Endodermal cell (in vitro differentiated cells): Measurements from ENCODE around the gene HOXA5. TPM values are rescaled to one million over a fixed set of nuclear protein-coding genes. Genes with fewer than 3 reads are reported as not detected.

ENCODE experiments used
- DNase-seq: peaks from one replicate; pipeline ENCODE4 v3.0.0-alpha.2; 2017
- H3K27ac ChIP-seq: 2 replicates; pipeline ENCODE4 v1.5.1; 2013; ENCODE audit warnings: mild to moderate bottlenecking, low read depth, low read length, moderate library complexity
- H3K27me3 ChIP-seq: 2 replicates; pipeline ENCODE4 v1.6.1; 2013; ENCODE audit warnings: mild to moderate bottlenecking, low read length, moderate library complexity; ENCODE audit not compliant: insufficient read depth, control insufficient read depth, poor library complexity, severe bottlenecking
- H3K36me3 ChIP-seq: 2 replicates; pipeline ENCODE4 v1.7.0; 2013; ENCODE audit warnings: mild to moderate bottlenecking, low read length, moderate library complexity; ENCODE audit not compliant: control insufficient read depth, insufficient read depth
- H3K4me1 ChIP-seq: one replicate; pipeline ENCODE4 v1.7.0; 2013; ENCODE audit warnings: low read length; ENCODE audit not compliant: control insufficient read depth, insufficient read depth
- H3K4me3 ChIP-seq: 2 replicates; pipeline ENCODE4 v1.5.1; 2013; ENCODE audit warnings: mild to moderate bottlenecking, low read length, moderate library complexity
- H3K9ac ChIP-seq: 2 replicates; pipeline ENCODE4 v1.6.1; 2013; ENCODE audit warnings: mild to moderate bottlenecking, low read length, moderate library complexity; ENCODE audit not compliant: poor library complexity, severe bottlenecking; ENCODE audit errors: extremely low read depth
- H3K9me3 ChIP-seq: 2 replicates; pipeline ENCODE4 v1.6.1; 2013; ENCODE audit warnings: mild to moderate bottlenecking, low read length, moderate library complexity; ENCODE audit not compliant: control insufficient read depth
- H3K27ac Mint-ChIP-seq: 2 replicates; pipeline ENCODE4 v1.8.0; 2020; ENCODE audit warnings: mixed read lengths
- H3K27me3 Mint-ChIP-seq: 2 replicates; pipeline ENCODE4 v1.8.0; 2021; ENCODE audit warnings: mild to moderate bottlenecking, mixed read lengths; ENCODE audit not compliant: insufficient read depth
- H3K36me3 Mint-ChIP-seq: 2 replicates; pipeline ENCODE4 v1.8.0; 2020; ENCODE audit warnings: low read depth, mixed read lengths
- H3K4me1 Mint-ChIP-seq: 2 replicates; pipeline ENCODE4 v1.8.0; 2020; ENCODE audit warnings: mixed read lengths
- H3K4me3 Mint-ChIP-seq: 2 replicates; pipeline ENCODE4 v1.8.0; 2020; ENCODE audit warnings: mild to moderate bottlenecking, moderate library complexity, mixed read lengths
- H3K9me3 Mint-ChIP-seq: 2 replicates; pipeline ENCODE4 v1.8.0; 2020; ENCODE audit warnings: mild to moderate bottlenecking, mixed read lengths
- WGBS, 2 experiments: methylation state at CpG; one replicate each; pipeline versions ENCODE4 v1.1.5 to v1.1.7; 2013; ENCODE audit warnings: missing lambda C conversion rate in 2 of 2, mixed read lengths in 1 of 2; ENCODE audit not compliant: insufficient coverage in 1 of 2, insufficient read length in 1 of 2; 5-methylcytosine and 5-hydroxymethylcytosine counted together
- total RNA-seq, 2 donors: library from RNA; stranded (reverse); fragmentation: NEBNext Ultra II Directional in 1 of 2; extraction: Animal tissue kit (Norgen Biotek cat#: 25700) in 1 of 2; gene quantifications; 2 replicates in 1 of 2; 3 replicates in 1 of 2; pipeline ENCODE4 v1.2.1, GENCODE V29; 2021
- TF ChIP-seq, protein P1 (sequence below): fragments of 200-600 bp; sonication (generic); conservative IDR thresholded peaks from 2 replicates; pipeline ENCODE4 v1.5.0; 2021; ENCODE audit warnings: antibody characterized with exemption, mild to moderate bottlenecking

The HOXA5 gene
- total RNA-seq, 2 donors from 2014 or later, result not detected

DNA sequence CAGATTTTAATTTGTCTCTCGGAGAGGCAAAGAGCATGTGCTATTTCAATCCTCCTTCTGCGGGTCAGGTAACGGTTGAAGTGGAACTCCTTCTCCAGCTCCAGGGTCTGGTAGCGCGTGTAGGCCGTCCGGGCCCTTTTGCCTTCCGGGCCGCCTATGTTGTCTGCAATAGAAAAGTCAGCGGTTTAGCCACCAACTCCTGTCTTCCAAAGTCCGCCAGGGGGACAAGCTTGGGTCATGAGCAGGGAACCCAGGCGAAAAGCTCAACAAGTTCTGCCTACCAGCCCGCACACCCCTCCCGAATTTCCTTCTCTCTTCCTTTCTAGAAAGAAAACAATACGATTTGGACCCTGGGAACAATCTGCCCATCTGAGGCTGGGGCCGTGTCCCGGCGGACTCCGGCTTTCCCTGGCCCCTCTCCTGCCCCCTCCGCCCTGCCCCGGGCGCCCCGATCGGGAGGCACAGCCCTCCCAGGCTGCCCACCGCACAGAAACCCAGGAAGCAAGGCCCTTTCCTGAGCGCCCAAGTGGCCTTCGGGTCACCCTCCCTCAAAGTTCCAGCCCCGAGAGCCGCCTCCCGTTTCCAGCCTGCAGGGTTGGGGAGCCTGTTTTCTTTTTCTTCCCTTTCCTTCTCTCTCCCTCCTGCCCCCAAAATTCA lies 1.4 kb downstream of the HOXA5 start:
- Mint-ChIP-seq H3K27ac (no peak overlapping the region), H3K4me3 (peak overlapping the region; percentile 54), H3K36me3 (no peaks in the 10 kb centered on the region), H3K9me3 (peaks cover 10% of the 10 kb centered on the region), H3K27me3 (peaks cover 100% of the 10 kb centered on the region), H3K4me1 (peaks cover 11% of the 10 kb centered on the region)
- H3K9ac ChIP-seq, result no peak overlapping the region
- peak; percentile 81 for DNase-seq
- no peaks in the 10 kb centered on the region for H3K4me1 ChIP-seq
- 2 to 6% methylated on average over 13 to 30 of the region's 30 CpGs for WGBS, 2 experiments
- no peaks in the 10 kb centered on the region for H3K36me3 ChIP-seq
- no peak overlapping the region for H3K27ac ChIP-seq
- H3K9me3 ChIP-seq, result peaks cover 11% of the 10 kb centered on the region
- peak overlapping the region; percentile 86 for H3K4me3 ChIP-seq
- TF ChIP-seq, protein P1, sequence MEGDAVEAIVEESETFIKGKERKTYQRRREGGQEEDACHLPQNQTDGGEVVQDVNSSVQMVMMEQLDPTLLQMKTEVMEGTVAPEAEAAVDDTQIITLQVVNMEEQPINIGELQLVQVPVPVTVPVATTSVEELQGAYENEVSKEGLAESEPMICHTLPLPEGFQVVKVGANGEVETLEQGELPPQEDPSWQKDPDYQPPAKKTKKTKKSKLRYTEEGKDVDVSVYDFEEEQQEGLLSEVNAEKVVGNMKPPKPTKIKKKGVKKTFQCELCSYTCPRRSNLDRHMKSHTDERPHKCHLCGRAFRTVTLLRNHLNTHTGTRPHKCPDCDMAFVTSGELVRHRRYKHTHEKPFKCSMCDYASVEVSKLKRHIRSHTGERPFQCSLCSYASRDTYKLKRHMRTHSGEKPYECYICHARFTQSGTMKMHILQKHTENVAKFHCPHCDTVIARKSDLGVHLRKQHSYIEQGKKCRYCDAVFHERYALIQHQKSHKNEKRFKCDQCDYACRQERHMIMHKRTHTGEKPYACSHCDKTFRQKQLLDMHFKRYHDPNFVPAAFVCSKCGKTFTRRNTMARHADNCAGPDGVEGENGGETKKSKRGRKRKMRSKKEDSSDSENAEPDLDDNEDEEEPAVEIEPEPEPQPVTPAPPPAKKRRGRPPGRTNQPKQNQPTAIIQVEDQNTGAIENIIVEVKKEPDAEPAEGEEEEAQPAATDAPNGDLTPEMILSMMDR, result peak; percentile 64
- peaks cover 100% of the 10 kb centered on the region for H3K27me3 ChIP-seq

DNA sequence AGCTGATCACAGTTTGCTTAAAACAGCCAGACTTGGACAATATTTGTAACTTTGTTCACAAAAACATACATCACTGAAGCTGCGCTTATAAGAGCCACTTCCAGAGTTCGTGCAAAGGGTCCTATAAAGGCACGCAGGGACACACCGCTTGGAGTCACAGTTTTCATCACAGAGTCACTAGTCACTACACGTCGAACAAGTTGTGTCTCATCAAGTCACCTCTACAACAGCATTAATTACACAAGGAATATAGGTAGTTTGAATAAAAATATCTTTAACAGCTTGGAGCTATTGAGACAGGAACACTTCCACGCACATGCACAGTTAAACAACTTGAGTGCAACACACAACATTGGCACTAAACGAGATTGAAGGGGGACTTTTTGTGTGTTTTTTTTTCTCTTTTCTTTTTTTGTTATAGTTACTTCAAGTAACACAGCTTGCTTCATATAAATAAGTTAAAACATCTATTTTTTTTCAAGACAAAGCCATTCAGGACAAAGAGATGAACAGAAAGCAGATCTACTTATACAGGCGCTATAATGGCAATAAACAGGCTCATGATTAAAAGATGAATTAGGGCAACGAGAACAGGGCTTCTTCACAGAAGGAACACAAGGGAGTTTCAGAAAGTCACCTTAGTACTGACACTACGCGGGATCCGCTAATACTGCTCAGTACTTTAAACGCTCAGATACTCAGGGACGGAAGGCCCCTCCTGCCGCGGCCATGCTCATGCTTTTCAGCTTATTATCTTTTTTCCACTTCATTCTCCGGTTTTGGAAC lies 2.2 kb downstream of the HOXA5 start:
- Histone ChIP-seq H3K27me3 (peaks cover 100% of the 10 kb centered on the region), H3K9me3 (peaks cover 3% of the 10 kb centered on the region), H3K36me3 (no peaks in the 10 kb centered on the region), H3K9ac (no peak overlapping the region), H3K27ac (no peak overlapping the region), H3K4me3 (no peak overlapping the region), H3K4me1 (no peaks in the 10 kb centered on the region)
- Mint-ChIP-seq H3K27me3 (peaks cover 100% of the 10 kb centered on the region), H3K9me3 (peaks cover 6% of the 10 kb centered on the region), H3K36me3 (no peaks in the 10 kb centered on the region), H3K4me1 (peaks cover 11% of the 10 kb centered on the region), H3K4me3 (no peak overlapping the region), H3K27ac (no peak overlapping the region)
- no peak for DNase-seq
- TF ChIP-seq, protein P1, result no peak
- 37 to 48% methylated on average over 13 to 18 of the region's 18 CpGs for WGBS, 2 experiments

DNA sequence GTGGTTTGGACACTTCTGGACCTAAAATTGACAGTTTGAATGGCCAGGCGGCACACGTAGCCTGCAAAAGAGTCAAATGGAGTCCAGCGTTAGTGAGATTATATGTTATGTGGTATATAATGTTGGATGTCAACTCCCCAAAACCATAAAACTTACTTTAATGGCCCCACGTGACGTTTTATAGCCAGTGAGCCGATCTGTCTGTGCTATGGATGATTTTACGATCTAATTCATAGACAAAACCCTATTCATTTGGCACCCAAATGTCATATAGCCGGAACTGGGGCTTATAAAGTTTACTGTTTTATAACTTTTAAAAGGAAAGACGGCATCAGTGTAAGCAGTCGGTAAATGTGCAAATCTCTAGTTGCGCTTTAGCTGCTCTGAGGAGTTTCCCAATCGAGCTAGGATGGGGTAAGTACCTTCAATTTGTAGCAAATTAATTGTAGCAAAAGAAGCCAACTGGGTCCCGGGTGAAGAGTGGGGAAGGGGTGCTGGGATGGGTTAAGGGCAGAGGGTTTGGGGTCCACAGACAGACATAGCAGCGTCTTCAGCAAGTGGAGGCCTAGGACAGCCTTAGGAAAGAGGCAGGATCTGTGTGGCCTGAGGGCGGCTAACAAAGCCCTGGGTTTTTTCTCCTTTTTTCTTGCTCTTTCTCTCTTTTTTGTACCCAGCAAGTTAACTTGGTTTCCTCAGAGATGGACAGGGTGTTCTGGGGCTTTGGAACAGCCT lies 3.2 kb downstream of the HOXA5 start:
- DNase-seq, result no peak
- peaks cover 3% of the 10 kb centered on the region for H3K9me3 ChIP-seq
- Mint-ChIP-seq H3K4me1 (peaks cover 11% of the 10 kb centered on the region), H3K4me3 (no peak overlapping the region), H3K36me3 (no peaks in the 10 kb centered on the region), H3K9me3 (peaks cover 4% of the 10 kb centered on the region), H3K27ac (no peak overlapping the region), H3K27me3 (peaks cover 100% of the 10 kb centered on the region)
- no peaks in the 10 kb centered on the region for H3K4me1 ChIP-seq
- TF ChIP-seq, protein P1, result no peak
- no peak overlapping the region for H3K4me3 ChIP-seq
- no peak overlapping the region for H3K27ac ChIP-seq
- no peaks in the 10 kb centered on the region for H3K36me3 ChIP-seq
- H3K9ac ChIP-seq, result no peak overlapping the region
- WGBS, 2 experiments, result 32 to 43% methylated on average over 9 to 15 of the region's 15 CpGs
- peaks cover 100% of the 10 kb centered on the region for H3K27me3 ChIP-seq
